ENCODE data around the gene BCL2L11. TPM values are rescaled to one million over a fixed set of nuclear protein-coding genes. Genes with fewer than 3 reads are reported as not detected.

BCL2L11 gene
- total and polyA plus RNA-seq, 2 experiments from 2014 or later = 10.6 to 22.5 TPM

GRCh38 chr2:111113838-111114237, 6.9 kb upstream of the BCL2L11 start:
- Histone ChIP-seq H4K20me1 (replicated peaks; ENCODE audit: insufficient read depth) (no peaks in the 10 kb centered on the region), H3K27ac (ENCODE audit: low read depth) (no peak overlapping the region), H3K4me1 (ENCODE audit: insufficient read depth) (no peaks in the 10 kb centered on the region; the same call in 1 of the 2 replicates), H3K79me2 (replicated peaks; ENCODE audit: insufficient read depth) (no peaks in the 10 kb centered on the region), H3K27me3 (ENCODE audit: insufficient read depth) (peaks cover 35% of the 10 kb centered on the region), H3K4me3 (no peak overlapping the region), H3K9me2 (ENCODE audit: insufficient read depth) (no peaks in the 10 kb centered on the region), H3K4me2 (no peak overlapping the region), H2AFZ (no peak overlapping the region), H3F3A (replicated peaks; ENCODE audit: low read depth) (peaks cover 7% of the 10 kb centered on the region; the same call in 1 of the 2 replicates), H3K36me3 (ENCODE audit: insufficient read depth) (no peaks in the 10 kb centered on the region)
- no peak overlapping the region for H3K4me3 Mint-ChIP-seq
- DNase-seq (ENCODE audit: low spot score) (no peak), ATAC-seq (no peak)
- H3K4me1 Mint-ChIP-seq = peaks cover 22% of the 10 kb centered on the region
- no peaks in the 10 kb centered on the region for H3K36me3 Mint-ChIP-seq (ENCODE audit: low read depth)
- H3K27ac Mint-ChIP-seq = no peak overlapping the region
- no peak for TF ChIP-seq EZH2 (IDR thresholded peaks at IDR 0.05; ENCODE audit: low read depth, unreplicated experiment)
- no peak for TF ChIP-seq STAT1 (IDR thresholded peaks at IDR 0.05; ENCODE audit: unreplicated experiment)
- no peak for TF ChIP-seq ZNF331 (CRISPR knock-in tag; IDR thresholded peaks at IDR 0.05; ENCODE audit: low read depth)
- no peak for TF ChIP-seq REST (IDR thresholded peaks at IDR 0.05; ENCODE audit: unreplicated experiment)
- TF ChIP-seq POLR2AphosphoS5 (IDR thresholded peaks at IDR 0.05; ENCODE audit: low read depth) = no peak
- TF ChIP-seq, protein P1, sequence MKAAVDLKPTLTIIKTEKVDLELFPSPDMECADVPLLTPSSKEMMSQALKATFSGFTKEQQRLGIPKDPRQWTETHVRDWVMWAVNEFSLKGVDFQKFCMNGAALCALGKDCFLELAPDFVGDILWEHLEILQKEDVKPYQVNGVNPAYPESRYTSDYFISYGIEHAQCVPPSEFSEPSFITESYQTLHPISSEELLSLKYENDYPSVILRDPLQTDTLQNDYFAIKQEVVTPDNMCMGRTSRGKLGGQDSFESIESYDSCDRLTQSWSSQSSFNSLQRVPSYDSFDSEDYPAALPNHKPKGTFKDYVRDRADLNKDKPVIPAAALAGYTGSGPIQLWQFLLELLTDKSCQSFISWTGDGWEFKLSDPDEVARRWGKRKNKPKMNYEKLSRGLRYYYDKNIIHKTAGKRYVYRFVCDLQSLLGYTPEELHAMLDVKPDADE (IDR thresholded peaks at IDR 0.05) = no peak
- no peak for TF ChIP-seq CREB1 (CRISPR knock-in tag; IDR thresholded peaks at IDR 0.05; ENCODE audit: low read depth)
- TF ChIP-seq EZH2phosphoT487 (IDR thresholded peaks at IDR 0.05; ENCODE audit: unreplicated experiment) = no peak
- no peak for TF ChIP-seq NANOG (IDR thresholded peaks at IDR 0.05; ENCODE audit: borderline replicate concordance)
- TF ChIP-seq, protein P2, sequence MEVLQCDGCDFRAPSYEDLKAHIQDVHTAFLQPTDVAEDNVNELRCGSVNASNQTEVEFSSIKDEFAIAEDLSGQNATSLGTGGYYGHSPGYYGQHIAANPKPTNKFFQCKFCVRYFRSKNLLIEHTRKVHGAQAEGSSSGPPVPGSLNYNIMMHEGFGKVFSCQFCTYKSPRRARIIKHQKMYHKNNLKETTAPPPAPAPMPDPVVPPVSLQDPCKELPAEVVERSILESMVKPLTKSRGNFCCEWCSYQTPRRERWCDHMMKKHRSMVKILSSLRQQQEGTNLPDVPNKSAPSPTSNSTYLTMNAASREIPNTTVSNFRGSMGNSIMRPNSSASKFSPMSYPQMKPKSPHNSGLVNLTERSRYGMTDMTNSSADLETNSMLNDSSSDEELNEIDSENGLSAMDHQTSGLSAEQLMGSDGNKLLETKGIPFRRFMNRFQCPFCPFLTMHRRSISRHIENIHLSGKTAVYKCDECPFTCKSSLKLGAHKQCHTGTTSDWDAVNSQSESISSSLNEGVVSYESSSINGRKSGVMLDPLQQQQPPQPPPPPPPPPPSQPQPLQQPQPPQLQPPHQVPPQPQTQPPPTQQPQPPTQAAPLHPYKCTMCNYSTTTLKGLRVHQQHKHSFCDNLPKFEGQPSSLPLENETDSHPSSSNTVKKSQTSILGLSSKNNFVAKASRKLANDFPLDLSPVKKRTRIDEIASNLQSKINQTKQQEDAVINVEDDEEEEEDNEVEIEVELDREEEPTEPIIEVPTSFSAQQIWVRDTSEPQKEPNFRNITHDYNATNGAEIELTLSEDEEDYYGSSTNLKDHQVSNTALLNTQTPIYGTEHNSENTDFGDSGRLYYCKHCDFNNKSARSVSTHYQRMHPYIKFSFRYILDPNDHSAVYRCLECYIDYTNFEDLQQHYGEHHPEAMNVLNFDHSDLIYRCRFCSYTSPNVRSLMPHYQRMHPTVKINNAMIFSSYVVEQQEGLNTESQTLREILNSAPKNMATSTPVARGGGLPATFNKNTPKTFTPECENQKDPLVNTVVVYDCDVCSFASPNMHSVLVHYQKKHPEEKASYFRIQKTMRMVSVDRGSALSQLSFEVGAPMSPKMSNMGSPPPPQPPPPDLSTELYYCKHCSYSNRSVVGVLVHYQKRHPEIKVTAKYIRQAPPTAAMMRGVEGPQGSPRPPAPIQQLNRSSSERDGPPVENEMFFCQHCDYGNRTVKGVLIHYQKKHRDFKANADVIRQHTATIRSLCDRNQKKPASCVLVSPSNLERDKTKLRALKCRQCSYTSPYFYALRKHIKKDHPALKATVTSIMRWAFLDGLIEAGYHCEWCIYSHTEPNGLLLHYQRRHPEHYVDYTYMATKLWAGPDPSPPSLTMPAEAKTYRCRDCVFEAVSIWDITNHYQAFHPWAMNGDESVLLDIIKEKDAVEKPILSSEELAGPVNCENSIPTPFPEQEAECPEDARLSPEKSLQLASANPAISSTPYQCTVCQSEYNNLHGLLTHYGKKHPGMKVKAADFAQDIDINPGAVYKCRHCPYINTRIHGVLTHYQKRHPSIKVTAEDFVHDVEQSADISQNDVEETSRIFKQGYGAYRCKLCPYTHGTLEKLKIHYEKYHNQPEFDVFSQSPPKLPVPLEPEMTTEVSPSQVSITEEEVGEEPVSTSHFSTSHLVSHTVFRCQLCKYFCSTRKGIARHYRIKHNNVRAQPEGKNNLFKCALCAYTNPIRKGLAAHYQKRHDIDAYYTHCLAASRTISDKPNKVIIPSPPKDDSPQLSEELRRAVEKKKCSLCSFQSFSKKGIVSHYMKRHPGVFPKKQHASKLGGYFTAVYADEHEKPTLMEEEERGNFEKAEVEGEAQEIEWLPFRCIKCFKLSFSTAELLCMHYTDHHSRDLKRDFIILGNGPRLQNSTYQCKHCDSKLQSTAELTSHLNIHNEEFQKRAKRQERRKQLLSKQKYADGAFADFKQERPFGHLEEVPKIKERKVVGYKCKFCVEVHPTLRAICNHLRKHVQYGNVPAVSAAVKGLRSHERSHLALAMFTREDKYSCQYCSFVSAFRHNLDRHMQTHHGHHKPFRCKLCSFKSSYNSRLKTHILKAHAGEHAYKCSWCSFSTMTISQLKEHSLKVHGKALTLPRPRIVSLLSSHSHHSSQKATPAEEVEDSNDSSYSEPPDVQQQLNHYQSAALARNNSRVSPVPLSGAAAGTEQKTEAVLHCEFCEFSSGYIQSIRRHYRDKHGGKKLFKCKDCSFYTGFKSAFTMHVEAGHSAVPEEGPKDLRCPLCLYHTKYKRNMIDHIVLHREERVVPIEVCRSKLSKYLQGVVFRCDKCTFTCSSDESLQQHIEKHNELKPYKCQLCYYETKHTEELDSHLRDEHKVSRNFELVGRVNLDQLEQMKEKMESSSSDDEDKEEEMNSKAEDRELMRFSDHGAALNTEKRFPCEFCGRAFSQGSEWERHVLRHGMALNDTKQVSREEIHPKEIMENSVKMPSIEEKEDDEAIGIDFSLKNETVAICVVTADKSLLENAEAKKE (CRISPR knock-in tag; IDR thresholded peaks at IDR 0.05) = no peak
- H3K27me3 Mint-ChIP-seq (ENCODE audit: insufficient read depth, low read depth, poor library complexity) = peaks cover 23% of the 10 kb centered on the region
- no peaks in the 10 kb centered on the region for H3K9me3 Mint-ChIP-seq
